IMR-90 (cell line): ENCODE results near the gene REN. TPM values are rescaled to one million over a fixed set of nuclear protein-coding genes. Genes with fewer than 3 reads are reported as not detected.
A peak's percentile ranks its signal among the peaks of the same experiment; 100 is the strongest.

ENCODE experiments used
- ATAC-seq: fragments of 200-7000 bp; cut with Tn5 transposase; 2 replicates; pipeline ENCODE4 v1.9.1; 2020; ENCODE audit warnings: low read depth, mild to moderate bottlenecking, moderate library complexity
- BruUV-seq: library from RNA; stranded (reverse); fragments of 400-500 nt; replicated peaks from 2 replicates; lab custom pipeline; 2021; lab: Mats Ljungman, UMichigan
- CTCF ChIA-PET: fragments of 300-600 bp; formaldehyde crosslinking; extraction: SDS; loops from one replicate; lab custom pipeline; 2021; ENCODE audit warnings: antibody characterized with exemption; lab: Yijun Ruan, JAX
- POLR2A ChIA-PET: fragments of 300-600 bp; sonication (Branson Sonifier 250); formaldehyde crosslinking; loops from one replicate; lab custom pipeline; 2022; ENCODE audit warnings: antibody characterized with exemption; ENCODE audit not compliant: unreplicated experiment; lab: Charles Lee
- DNase-seq: peaks from one replicate; pipeline ENCODE4 v3.0.0; 2013
- H2AFZ ChIP-seq: replicated peaks from 2 replicates; pipeline ENCODE3; 2013; ENCODE audit warnings: low read length, mild to moderate bottlenecking; ENCODE audit not compliant: poor library complexity
- H2AK5ac ChIP-seq: 2 replicates; pipeline ENCODE4 v1.6.1; 2013; ENCODE audit warnings: low read depth, low read length, inconsistent platforms
- H2AK9ac ChIP-seq: replicated peaks from 2 replicates; pipeline ENCODE3; 2013; ENCODE audit warnings: mild to moderate bottlenecking, low read depth, low read length, moderate library complexity; ENCODE audit not compliant: poor library complexity
- H2BK120ac ChIP-seq: 2 replicates; pipeline ENCODE4 v1.6.1; 2013; ENCODE audit warnings: low read depth, low read length, inconsistent platforms
- H2BK15ac ChIP-seq: 3 replicates; pipeline ENCODE4 v1.6.1; 2013; ENCODE audit warnings: low read depth, low read length, inconsistent platforms
- H2BK20ac ChIP-seq: 2 replicates; pipeline ENCODE4 v1.6.1; 2013; ENCODE audit warnings: low read depth, mild to moderate bottlenecking, inconsistent platforms, low read length, moderate library complexity
- H2BK5ac ChIP-seq: 2 replicates; pipeline ENCODE4 v1.6.1; 2013; ENCODE audit warnings: mild to moderate bottlenecking, low read depth, low read length, inconsistent platforms; ENCODE audit not compliant: poor library complexity, severe bottlenecking
- H3K14ac ChIP-seq: replicated peaks from 2 replicates; pipeline ENCODE4 v1.6.1; 2013; ENCODE audit warnings: low read depth, low read length, inconsistent platforms
- H3K18ac ChIP-seq: 2 replicates; pipeline ENCODE4 v1.6.1; 2013; ENCODE audit warnings: low read depth, low read length, control low read depth
- H3K23ac ChIP-seq: 2 replicates; pipeline ENCODE4 v1.6.1; 2013; ENCODE audit warnings: low read depth, low read length, inconsistent platforms
- H3K27ac ChIP-seq: 2 replicates; pipeline ENCODE4 v1.5.1; 2013; ENCODE audit warnings: mild to moderate bottlenecking, control low read depth, low read length; ENCODE audit not compliant: insufficient read depth
- H3K27me3 ChIP-seq: 2 replicates; pipeline ENCODE4 v1.6.1; 2013; ENCODE audit warnings: low read length; ENCODE audit not compliant: control insufficient read depth, insufficient read depth
- H3K36me3 ChIP-seq: 2 replicates; pipeline ENCODE4 v1.6.1; 2013; ENCODE audit warnings: low read length, mixed read lengths; ENCODE audit not compliant: control insufficient read depth, insufficient read depth
- H3K4ac ChIP-seq: 2 replicates; pipeline ENCODE4 v1.6.1; 2013; ENCODE audit warnings: low read depth, low read length, inconsistent platforms
- H3K4me1 ChIP-seq: 2 replicates; pipeline ENCODE4 v1.6.1; 2013; ENCODE audit warnings: low read length, mixed read lengths; ENCODE audit not compliant: control insufficient read depth, insufficient read depth
- H3K4me2 ChIP-seq: 2 replicates; pipeline ENCODE4 v1.6.1; 2013; ENCODE audit warnings: low read depth, mild to moderate bottlenecking, control low read depth, low read length, moderate library complexity
- H3K4me3 ChIP-seq: 2 replicates; pipeline ENCODE4 v1.5.1; 2013; ENCODE audit warnings: low read depth, mild to moderate bottlenecking, control low read depth, low read length, moderate library complexity; ENCODE audit not compliant: insufficient read depth
- H3K56ac ChIP-seq: 2 replicates; pipeline ENCODE4 v1.6.1; 2013; ENCODE audit warnings: low read length, inconsistent platforms; ENCODE audit not compliant: insufficient read depth; ENCODE audit errors: extremely low read depth
- H3K79me1 ChIP-seq, 2 experiments: 2 replicates each; pipeline ENCODE4 v1.6.1; 2013; ENCODE audit warnings: low read length in 2 of 2, inconsistent platforms in 1 of 2, low read depth in 1 of 2
- H3K9ac ChIP-seq: 2 replicates; pipeline ENCODE4 v1.6.1; 2013; ENCODE audit warnings: low read depth, low read length, control low read depth
- H3K9me1 ChIP-seq: 2 replicates; pipeline ENCODE4 v1.6.1; 2013; ENCODE audit warnings: low read length, inconsistent platforms; ENCODE audit not compliant: insufficient read depth
- H3K9me3 ChIP-seq: 2 replicates; pipeline ENCODE4 v1.6.1; 2013; ENCODE audit warnings: low read length; ENCODE audit not compliant: control insufficient read depth, insufficient read depth
- H4K20me1 ChIP-seq: 2 replicates; pipeline ENCODE4 v1.6.1; 2013; ENCODE audit warnings: low read length, inconsistent platforms; ENCODE audit not compliant: insufficient read depth
- H4K5ac ChIP-seq: 2 replicates; pipeline ENCODE4 v1.6.1; 2013; ENCODE audit warnings: mild to moderate bottlenecking, low read depth, low read length, control low read depth
- H4K8ac ChIP-seq, 2 experiments: 2 replicates each; pipeline ENCODE4 v1.6.1; 2013; ENCODE audit warnings: low read depth in 2 of 2, low read length in 2 of 2, control low read depth in 1 of 2, inconsistent platforms in 1 of 2
- H4K91ac ChIP-seq: 2 replicates; pipeline ENCODE4 v1.6.1; 2013; ENCODE audit warnings: low read depth, low read length, inconsistent platforms; ENCODE audit not compliant: insufficient read depth
- BHLHE40 ChIP-seq: fragments of 150-350 bp; IDR thresholded peaks from 2 replicates; pipeline ENCODE4 v1.6.1; 2016; ENCODE audit warnings: mild to moderate bottlenecking, low read depth, low read length
- CEBPB ChIP-seq: IDR thresholded peaks from 2 replicates; pipeline ENCODE4 v1.6.1; 2012; ENCODE audit warnings: low read depth, low read length, improper control_type of control experiment
- CTCF ChIP-seq: conservative IDR thresholded peaks from 2 replicates; pipeline ENCODE4 v1.5.1; 2012; ENCODE audit warnings: mild to moderate bottlenecking, low read depth, low read length, improper control_type of control experiment
- ELK1 ChIP-seq: fragments of 150-350 bp; IDR thresholded peaks from 2 replicates; pipeline ENCODE4 v1.6.1; 2016; ENCODE audit warnings: low read depth, mild to moderate bottlenecking, low read length, moderate library complexity, borderline replicate concordance
- FOS ChIP-seq: fragments of 150-350 bp; IDR thresholded peaks from 2 replicates; pipeline ENCODE4 v1.6.1; 2016; ENCODE audit warnings: low read depth, low read length
- MAFK ChIP-seq: IDR thresholded peaks from 2 replicates; pipeline ENCODE4 v1.6.1; 2012; ENCODE audit warnings: low read depth, low read length, improper control_type of control experiment
- NFE2L2 ChIP-seq: fragments of 150-350 bp; IDR thresholded peaks from 2 replicates; pipeline ENCODE4 v1.6.1; 2016; ENCODE audit warnings: low read depth, mild to moderate bottlenecking, low read length
- RCOR1 ChIP-seq: IDR thresholded peaks from 2 replicates; pipeline ENCODE4 v1.6.1; 2012; ENCODE audit warnings: mild to moderate bottlenecking, low read length, improper control_type of control experiment; ENCODE audit not compliant: insufficient replicate concordance
- RFX5 ChIP-seq: IDR thresholded peaks from 2 replicates; pipeline ENCODE4 v1.8.0; 2012; ENCODE audit warnings: low read depth, mild to moderate bottlenecking, low read length, moderate library complexity
- SMC3 ChIP-seq: fragments of 150-350 bp; IDR thresholded peaks from 2 replicates; pipeline ENCODE4 v1.6.1; 2016; ENCODE audit warnings: low read depth, mild to moderate bottlenecking, antibody characterized with exemption, low read length, moderate library complexity
- USF2 ChIP-seq: fragments of 150-350 bp; IDR thresholded peaks from 2 replicates; pipeline ENCODE4 v1.6.1; 2017; ENCODE audit warnings: mild to moderate bottlenecking, antibody characterized with exemption, low read length, low read depth
- whole genome bisulfite sequencing, 2 experiments: methylation state at CpG; one replicate each; pipeline versions ENCODE4 v1.1.5 to v1.1.7; 2013; ENCODE audit warnings: missing lambda C conversion rate in 2 of 2; ENCODE audit not compliant: insufficient read length in 1 of 2; ENCODE audit errors: extremely low coverage in 2 of 2; 5-methylcytosine and 5-hydroxymethylcytosine counted together
- dilution Hi-C: fragments of 300-500 bp; cut with HindIII; formaldehyde crosslinking; loops from one replicate; pipeline ENCODE4 v1.14.3; 2018; ENCODE audit warnings: low sequenced_read_pairs; ENCODE audit not compliant: unreplicated experiment
- in situ Hi-C: fragments of 300-500 bp; cut with MboI; formaldehyde crosslinking; loops from 3 replicates; pipeline ENCODE4 v1.14.3; 2019; ENCODE audit warnings: low sequenced_read_pairs, inconsistent platforms, mixed read lengths
- intact Hi-C: fragments of 100-400 bp; cut with micrococcal nuclease; formaldehyde crosslinking; loops from 2 replicates; pipeline ENCODE4 v1.10.0; 2022
- polyA plus RNA-seq, 3 experiments: library from polyadenylated mRNA; depleted of rRNA; stranded (reverse); fragments of >200 nt; gene quantifications; 2 replicates each; pipeline ENCODE4 v1.2.3, GENCODE V29; 2012; ENCODE audit warnings: low replicate concordance in 1 of 3
- total RNA-seq: library from RNA; depleted of rRNA; stranded (reverse); fragments of >200 nt; gene quantifications from 2 replicates; pipeline ENCODE4 v1.2.3, GENCODE V29; 2012

The REN gene
- total and polyA plus RNA-seq, 2 of the 4 experiments (the other 2 are of a cell fraction) = 0.54 to 1.2 TPM

- dilution Hi-C loops = no loop called here
- 100% methylated on average over 3 of the region's 5 CpGs; no CpG with 5 or more reads in 1 of the 2 experiments for WGBS, 2 experiments
Measured at GRCh38 chr1:204203206-204203767, 37.1 kb upstream of the REN start.

More at GRCh38 chr1:204203206-204203767, 37.1 kb upstream of the REN start:
- ChIA-PET POLR2A (no interaction called here), CTCF (no interaction called here)
- peak overlapping the region; percentile 11 for H2AK9ac ChIP-seq
- no peak overlapping the region for H3K9ac ChIP-seq
- H3K18ac ChIP-seq = no peak overlapping the region; the same call in 1 of the 2 replicates
- DNase-seq = no peak
- no peaks in the 10 kb centered on the region for H3K36me3 ChIP-seq
- H3K4me3 ChIP-seq = no peak overlapping the region
- peak overlapping the region; percentile 29; the same call in 1 of the 2 replicates for H3K23ac ChIP-seq
- H3K4me1 ChIP-seq = peaks cover 14% of the 10 kb centered on the region
- no peak overlapping the region for H3K4me2 ChIP-seq
- no peaks in the 10 kb centered on the region for H3K9me3 ChIP-seq
- H2BK20ac ChIP-seq = peak overlapping the region; percentile 79
- no peaks in the 10 kb centered on the region for H3K27me3 ChIP-seq
- no peaks in the 10 kb centered on the region for H4K20me1 ChIP-seq
- peak overlapping the region; percentile 56 for H2AFZ ChIP-seq
- TF ChIP-seq BHLHE40 (no peak), CEBPB (no peak), FOS (no peak), USF2 (no peak), RFX5 (no peak), RCOR1 (no peak), ELK1 (no peak), NFE2L2 (no peak), MAFK (no peak), SMC3 (no peak), CTCF (no peak)
- H3K27ac ChIP-seq = no peak overlapping the region; the same call in 1 of the 2 replicates
- no peak for ATAC-seq
- H4K5ac ChIP-seq = peak overlapping the region; percentile 30; the same call in 1 of the 2 replicates
- H3K14ac ChIP-seq = peak overlapping the region; percentile 43; the same call in 1 of the 2 replicates
- peak overlapping the region; percentile 63 for H3K4ac ChIP-seq
- peak overlapping the region; percentile 91 for H2AK5ac ChIP-seq
- no peak overlapping the region for H2BK5ac ChIP-seq
- H2BK15ac ChIP-seq = peak overlapping the region; percentile 57; the same call in 1 of the 3 replicates
- peaks cover 24% of the 10 kb centered on the region for H3K9me1 ChIP-seq
- peak overlapping the region; percentile 90 for H2BK120ac ChIP-seq
- H4K8ac ChIP-seq = peak overlapping the region in 1 of 2 experiments; percentile 52; a peak in 1 of 4 replicates
- H4K91ac ChIP-seq = peak overlapping the region; percentile 36; the same call in 1 of the 2 replicates
- in situ Hi-C loops = no loop called here
- no TSS peak for BruUV-seq
- no peak overlapping the region for H3K56ac ChIP-seq
- H3K79me1 ChIP-seq = peaks cover 0 to 7% of the 10 kb centered on the region in 2 experiments; a peak in 1 of 4 replicates
- intact Hi-C loops = no loop called here
